GM21381 (cell line): ENCODE data around the gene PHACTR1.
A peak's percentile ranks its signal among the peaks of the same experiment; 100 is the strongest.

ENCODE experiments used
- ATAC-seq: cut with Tn5 transposase; IDR thresholded peaks from one replicate; pipeline ENCODE4 v1.9.1; 2021; ENCODE audit warnings: mild to moderate bottlenecking, moderate library complexity; ENCODE audit not compliant: unreplicated experiment

PHACTR1 gene

GRCh38 chr6:13296536-13296997 is 580.0 kb downstream of the PHACTR1 start:
- no peak for ATAC-seq

GRCh38 chr6:13297391-13297790 is 580.8 kb downstream of the PHACTR1 start:
- no peak for ATAC-seq

- no peak for ATAC-seq
These were observed 581.9 kb downstream of the PHACTR1 start for GRCh38 chr6:13298446-13298845.

- no peak for ATAC-seq
These were observed 582.8 kb downstream of the PHACTR1 start for GRCh38 chr6:13299403-13299821.

GRCh38 chr6:13299918-13300317 is 583.4 kb downstream of the PHACTR1 start:
- no peak for ATAC-seq

GRCh38 chr6:13300643-13301590 is 584.4 kb downstream of the PHACTR1 start:
- ATAC-seq = no peak

GRCh38 chr6:13302291-13302690 is 585.7 kb downstream of the PHACTR1 start:
- ATAC-seq = no peak

GRCh38 chr6:13302751-13303667 is 586.4 kb downstream of the PHACTR1 start:
- ATAC-seq = peak; percentile 72

GRCh38 chr6:13303668-13304017 is 587.1 kb downstream of the PHACTR1 start:
- ATAC-seq = peak; percentile 50

GRCh38 chr6:13304101-13304500 is 587.5 kb downstream of the PHACTR1 start:
- no peak for ATAC-seq

- peak; percentile 36 for ATAC-seq
These were observed 588.2 kb downstream of the PHACTR1 start for GRCh38 chr6:13304580-13305260.

GRCh38 chr6:13305288-13305687 is 588.7 kb downstream of the PHACTR1 start:
- no peak for ATAC-seq

- ATAC-seq = no peak
These were observed 589.2 kb downstream of the PHACTR1 start for GRCh38 chr6:13305791-13306190.

- no peak for ATAC-seq
These were observed 591.0 kb downstream of the PHACTR1 start for GRCh38 chr6:13307508-13307995.

- no peak for ATAC-seq
These were observed 591.8 kb downstream of the PHACTR1 start for GRCh38 chr6:13308332-13308731.

- ATAC-seq = no peak
These were observed 594.6 kb downstream of the PHACTR1 start for GRCh38 chr6:13311155-13311554.

GRCh38 chr6:13314806-13315205 is 598.2 kb downstream of the PHACTR1 start:
- no peak for ATAC-seq

GRCh38 chr6:13315896-13316295 is 599.3 kb downstream of the PHACTR1 start:
- ATAC-seq = no peak

- no peak for ATAC-seq
These were observed 602.3 kb downstream of the PHACTR1 start for GRCh38 chr6:13318821-13319220.

- ATAC-seq = no peak
These were observed 603.5 kb downstream of the PHACTR1 start for GRCh38 chr6:13319891-13320564.
